LHCN-M2 (cell line): ENCODE measurements around the gene RGMA. TPM values are rescaled to one million over a fixed set of nuclear protein-coding genes. Genes with fewer than 3 reads are reported as not detected.
A peak's percentile ranks its signal among the peaks of the same experiment; 100 is the strongest.

ENCODE experiments used
- DNase-seq: peaks from one replicate; pipeline ENCODE4 v3.0.0-alpha.2; 2012; ENCODE audit warnings: low read depth
- total RNA-seq: library from RNA; depleted of rRNA; stranded (reverse); fragments of >200 nt; gene quantifications from 2 replicates; pipeline ENCODE4 v1.2.3, GENCODE V29; 2014; rRNA removed

RGMA gene
- total RNA-seq, 1 experiment from 2014 or later: not detected

DNA sequence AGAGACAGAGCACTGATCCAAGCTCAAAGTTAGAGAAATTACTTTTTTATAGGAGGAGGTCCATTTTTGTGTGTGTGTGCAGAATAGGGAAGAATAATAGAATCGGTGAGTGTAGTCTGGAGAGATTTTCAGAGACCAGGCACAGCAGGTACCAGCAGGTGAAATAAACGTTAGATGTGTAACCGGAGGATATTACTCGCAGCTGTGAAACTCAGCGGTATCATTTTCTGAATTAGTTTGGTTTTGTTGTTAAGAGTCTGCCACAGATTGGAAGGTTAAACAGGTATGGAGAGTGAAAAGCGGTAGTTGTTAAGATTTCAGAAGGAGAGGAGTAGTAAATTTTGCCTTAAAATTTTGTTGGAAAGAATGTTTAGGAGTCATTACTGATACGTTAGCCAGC lies 69.9 kb downstream of the RGMA start:
- DNase-seq: no peak

- DNase-seq: no peak
Measured at GRCh38 chr15:93018574-93018973, 70.4 kb downstream of the RGMA start.

DNA sequence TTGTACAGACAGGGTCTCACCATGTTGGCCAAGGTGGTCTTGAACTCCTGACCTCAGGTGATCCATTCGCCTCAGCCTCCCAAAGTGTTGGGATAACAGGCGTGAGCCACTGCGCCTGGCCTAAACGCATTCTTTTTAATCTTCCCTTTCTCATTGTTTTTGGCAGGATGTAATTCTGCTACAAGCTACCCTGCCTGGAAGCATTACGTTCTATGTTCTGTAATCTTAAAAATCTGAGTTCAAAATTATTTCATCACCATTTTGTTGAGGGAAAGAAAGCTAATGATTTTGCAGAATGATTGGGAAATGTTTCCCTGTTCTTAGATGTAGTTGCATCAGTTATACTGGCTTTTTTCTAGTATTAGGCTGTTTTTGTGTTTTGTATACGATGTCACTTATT lies 71.5 kb downstream of the RGMA start:
- DNase-seq: no peak

DNA sequence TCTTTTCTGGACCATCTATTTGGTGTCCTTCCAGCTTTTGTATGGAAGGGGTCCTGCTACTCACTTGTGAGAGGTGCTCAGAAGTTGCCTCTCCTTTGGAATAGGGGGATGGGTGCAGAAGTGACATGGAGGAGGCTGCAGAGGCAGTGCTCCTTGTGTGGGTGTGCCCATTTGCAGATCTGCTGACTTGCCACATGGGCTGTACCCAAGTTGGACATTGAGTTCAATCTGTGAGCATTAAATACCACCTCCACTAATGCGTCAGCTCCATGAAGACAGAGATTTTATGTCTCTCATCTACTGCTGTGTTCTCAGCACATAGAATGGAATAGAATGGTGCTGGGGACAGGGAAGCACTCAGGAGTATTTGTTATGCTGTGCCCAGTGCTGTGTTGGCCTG lies 76.2 kb downstream of the RGMA start:
- DNase-seq: no peak

DNA sequence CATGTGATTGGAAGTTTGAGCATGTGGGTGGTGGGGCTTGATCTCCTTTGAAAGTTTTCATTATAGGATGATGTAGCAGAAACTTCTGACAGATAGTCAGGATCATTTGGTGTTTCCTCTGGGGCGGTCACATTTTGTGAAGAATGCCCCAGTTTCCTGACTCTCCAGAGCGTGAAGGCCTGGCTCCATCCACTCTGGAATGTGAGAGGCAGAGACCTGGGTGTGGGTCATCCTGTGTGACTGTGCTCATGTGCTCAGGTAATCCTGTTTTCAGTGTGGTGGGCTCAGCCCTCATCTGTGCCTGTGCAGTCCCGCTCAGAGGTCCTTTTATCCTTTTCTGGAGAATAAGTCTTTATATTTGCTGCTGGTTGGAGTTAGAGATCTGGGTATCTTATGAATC lies 81.0 kb downstream of the RGMA start:
- no peak for DNase-seq

GRCh38 chr15:93005133-93005532 lies 83.9 kb downstream of the RGMA start:
- DNase-seq: no peak

DNA sequence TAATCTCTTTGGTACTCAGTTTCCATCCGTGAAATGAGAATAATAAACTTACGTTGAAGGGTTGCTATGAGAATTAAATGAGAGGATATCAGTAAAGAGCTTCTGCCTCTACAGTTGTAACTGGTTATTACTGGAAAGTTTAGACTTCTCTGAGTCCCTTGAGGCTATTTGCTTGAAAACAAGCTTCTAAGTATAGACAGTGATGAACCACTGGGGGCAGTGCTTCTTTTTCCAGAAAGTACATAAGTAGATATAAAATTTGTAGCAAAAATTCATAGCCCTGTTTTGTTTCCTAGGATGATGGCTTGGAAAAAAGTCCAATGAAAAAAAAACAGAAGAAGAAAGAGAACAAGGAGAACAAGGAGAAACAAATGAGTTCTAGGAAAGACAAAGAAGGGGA lies 87.1 kb downstream of the RGMA start:
- DNase-seq: peak; percentile 29

GRCh38 chr15:93001156-93001555 lies 87.9 kb downstream of the RGMA start:
- DNase-seq: no peak

DNA sequence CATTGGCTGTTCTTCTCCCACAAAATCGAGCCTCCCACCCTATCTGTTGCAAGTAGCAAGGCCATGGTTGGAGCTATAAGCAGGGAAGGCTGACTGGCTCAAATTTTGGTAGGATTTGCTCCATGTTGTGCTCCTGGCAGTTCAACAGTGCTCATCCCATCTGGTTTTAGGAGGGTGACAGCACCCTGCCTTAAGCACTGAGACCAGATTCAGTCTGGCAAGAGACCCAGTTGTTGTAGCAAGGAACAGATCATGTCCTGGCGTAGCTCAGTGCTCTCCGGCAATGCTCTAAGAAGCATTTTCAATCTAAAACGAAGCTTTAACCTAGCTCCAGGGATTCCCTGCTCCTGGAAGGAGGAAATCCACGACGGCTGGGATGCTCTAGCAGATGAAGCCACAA lies 91.2 kb downstream of the RGMA start:
- DNase-seq: no peak

DNA sequence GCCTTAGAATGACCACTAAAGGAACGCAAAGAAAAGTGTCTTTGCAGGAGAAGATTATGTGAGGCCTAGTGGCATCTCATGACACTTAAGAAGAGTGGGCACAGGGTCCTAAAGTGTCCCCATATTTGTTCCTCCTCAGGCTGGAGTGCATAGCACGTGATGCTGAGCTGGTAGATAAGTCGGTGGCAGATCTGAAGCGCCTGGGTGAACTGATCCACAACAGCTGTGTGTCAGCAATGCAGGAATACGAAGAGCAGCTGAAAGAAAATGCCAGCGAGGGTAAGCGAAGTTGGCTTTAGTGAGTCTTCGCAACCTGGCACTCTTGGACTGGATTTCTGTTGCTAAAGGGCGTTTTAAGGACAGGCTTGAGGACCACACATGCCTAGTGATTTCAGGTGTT lies 96.3 kb downstream of the RGMA start:
- DNase-seq: peak; percentile 29

GRCh38 chr15:92990031-92990430 lies 99.0 kb downstream of the RGMA start:
- DNase-seq: no peak

DNA sequence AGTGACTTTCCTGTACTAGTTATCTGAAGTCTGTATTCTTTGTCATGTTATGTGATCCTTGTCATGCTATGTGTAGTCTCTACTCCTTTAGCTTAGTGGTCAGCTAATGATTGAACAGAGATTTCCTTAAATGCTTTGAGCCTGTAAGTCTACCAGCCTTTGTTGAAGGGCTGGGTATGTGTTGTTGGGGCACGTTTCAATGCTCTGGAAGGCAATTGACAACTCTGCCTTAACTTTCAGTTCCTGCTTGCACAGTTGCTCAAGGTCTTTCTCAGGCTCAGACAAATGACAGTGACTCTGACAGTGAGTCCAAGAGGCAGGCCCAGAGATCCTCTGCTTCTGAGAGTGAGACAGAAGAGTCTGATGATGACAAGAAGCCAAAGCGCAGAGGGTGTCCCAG lies 99.5 kb downstream of the RGMA start:
- DNase-seq: no peak

Other genes with a start within 250 kb of the RGMA start
- 28.6 and 36.0 TPM in 2 replicates for gene CHD2, start 188.9 kb downstream of the RGMA start, total RNA-seq